ENCODE measurements around the gene KANTR.

Gene KANTR, protein sequence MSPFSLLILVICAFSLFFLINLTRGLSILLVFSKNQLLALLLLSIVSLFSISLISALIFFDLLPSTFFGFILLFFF

DNA sequence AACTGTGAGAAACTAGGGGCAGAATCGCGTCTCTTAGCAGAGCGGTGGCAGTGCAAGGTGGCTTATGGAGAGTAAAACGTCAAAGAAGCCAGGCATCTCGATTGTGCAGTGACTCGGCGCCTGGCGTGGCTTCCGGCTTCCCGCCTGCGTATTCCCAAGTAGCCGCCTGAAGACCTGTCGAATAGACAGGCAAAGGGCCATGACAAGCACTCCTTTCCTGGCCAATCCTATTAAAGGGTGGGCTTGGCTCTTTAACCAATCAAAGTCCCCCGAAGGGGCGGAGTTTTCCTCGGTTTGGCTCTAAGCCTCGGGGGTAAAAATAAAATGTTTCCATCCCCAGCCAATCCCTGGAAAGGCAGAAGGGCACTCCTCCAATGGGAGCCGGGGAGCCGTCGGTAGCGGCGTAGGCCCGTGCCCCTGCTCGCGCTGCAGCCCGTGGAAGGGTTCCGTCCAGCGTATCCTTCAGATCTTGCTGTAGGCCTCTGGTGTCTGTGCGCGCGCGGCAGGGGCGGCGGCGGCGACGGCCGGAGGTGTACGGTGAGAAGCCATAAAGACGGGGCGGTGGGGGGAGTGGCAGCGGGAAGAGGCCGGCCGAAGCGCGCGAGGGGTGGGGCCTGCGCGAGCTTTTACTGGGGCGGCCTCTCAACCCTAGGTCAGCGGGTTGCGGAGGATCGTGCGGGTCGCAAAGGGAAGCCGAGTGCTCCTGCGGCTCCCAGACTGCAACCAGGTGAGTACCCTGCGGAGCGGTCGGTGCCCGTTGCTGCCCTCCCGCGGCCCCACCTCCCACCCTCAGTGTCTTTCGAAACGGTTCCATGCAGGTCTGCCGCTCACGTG is at the start of gene KANTR:
Gene KANTR (plus strand): TSS at position 395 of the 834 bp plus-strand sequence. CDS start 30,131 bp downstream, outside the sequence.
- DNase-seq, result peak; percentile 59

DNA sequence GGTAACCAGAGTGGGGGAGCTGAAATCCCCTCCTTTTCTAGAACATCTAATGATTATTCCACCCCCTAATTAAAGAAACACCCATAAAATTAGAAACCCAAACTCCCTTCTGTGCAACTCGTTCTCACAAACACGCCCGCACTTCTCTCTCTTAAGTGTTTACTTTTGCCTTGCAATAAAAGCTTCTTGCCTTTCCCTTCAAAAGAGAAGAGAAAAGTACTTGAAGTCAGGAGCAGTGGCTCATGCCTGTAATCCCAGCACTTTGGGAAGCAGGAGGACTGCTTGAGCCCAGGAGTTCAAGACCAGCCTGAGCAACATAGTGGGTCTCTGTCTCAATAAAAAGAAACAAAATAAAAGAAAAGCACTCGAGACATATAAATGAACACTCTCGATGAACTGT is 48.9 kb upstream of the KANTR start:
- no peak for DNase-seq

DNA sequence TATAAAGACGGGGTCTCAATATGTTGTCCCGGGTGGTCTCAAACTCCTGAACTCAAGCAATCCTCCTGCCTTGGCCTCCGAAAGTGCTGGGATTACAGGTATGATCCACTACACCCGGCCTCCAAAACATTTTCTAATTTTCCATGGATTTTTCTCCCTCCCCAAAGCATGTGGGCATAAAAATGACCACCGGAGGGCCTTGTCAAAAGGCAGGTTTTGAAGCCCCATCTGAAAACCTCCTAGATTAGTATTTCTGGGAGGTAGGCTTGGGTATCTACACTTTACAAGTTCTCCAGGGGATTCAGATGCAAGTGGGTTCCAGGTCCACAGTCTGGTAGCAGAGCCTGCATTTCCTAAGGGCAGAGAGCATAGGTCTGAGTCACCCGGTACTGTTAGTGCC is 46.7 kb upstream of the KANTR start:
- no peak for DNase-seq

DNA sequence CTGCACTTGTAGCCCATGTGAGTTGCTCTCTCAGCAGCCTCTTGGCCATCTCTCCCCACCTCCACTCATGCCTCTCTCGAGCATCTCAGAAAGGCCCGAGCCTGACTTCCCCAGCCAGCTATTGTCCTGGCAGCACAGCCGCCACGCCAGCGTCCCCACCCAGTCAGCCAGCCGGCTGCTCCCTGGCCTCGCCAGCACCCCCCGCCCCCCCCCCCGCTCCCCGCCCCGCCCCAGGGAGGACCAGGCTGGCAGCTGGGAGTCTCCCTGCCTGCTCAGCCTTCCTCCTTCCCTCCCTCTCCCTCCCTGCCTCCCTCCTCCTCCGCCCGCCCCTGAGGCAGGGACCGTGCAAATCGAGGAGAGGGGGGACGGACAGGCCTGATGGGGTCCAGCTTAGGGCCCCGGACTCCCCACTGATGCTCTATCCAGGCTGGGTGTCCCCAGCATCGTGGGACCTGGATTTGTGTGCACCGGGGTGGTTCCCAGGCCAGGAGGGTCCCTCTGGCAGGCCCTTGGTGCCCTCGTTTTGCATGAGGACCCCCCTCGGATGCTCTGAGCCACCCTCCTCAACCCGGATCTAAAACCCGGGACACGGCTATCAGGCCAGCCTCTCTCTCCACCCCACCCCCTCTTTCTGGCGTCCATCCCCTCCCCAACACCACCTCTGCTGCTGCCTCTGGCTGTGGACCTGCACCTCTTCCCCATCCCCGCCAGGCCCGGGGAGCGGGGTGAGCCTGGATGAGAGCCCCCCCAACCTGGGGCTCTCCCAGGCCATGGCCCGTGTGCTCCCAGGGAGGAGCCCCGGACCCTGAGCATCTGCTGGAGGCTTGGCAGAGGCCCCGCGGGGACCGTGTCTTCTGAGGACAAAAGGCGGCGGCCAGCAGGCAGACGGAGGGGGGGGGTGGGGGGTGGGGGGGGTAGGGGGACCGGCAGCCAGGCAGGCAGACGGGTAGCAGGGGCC is 45.5 kb upstream of the KANTR start, which contains the start of gene GPR173:
Gene GPR173 (plus strand): TSS at position 621 of the 958 bp plus-strand sequence. CDS start 27,833 bp downstream, outside the sequence.
- DNase-seq, result no peak

DNA sequence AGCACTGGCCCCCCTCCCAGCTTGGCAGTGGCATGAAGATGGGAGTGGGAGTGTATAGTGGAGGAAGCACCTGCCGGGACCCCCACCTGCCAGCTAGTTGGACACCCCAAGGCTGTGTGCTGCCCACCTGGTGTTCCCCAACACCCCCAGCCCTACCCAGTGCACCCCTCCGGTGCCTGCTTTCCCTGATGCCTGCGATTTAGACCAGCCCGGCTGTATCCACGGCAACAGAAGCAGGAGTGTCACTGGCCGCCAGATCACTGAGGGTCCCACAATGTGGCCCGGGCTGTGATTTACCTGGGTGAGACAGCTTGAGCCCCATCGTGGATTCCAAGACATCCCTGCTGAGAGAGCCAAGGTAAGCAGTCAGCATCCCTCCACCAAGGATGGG is 44.8 kb upstream of the KANTR start:
- no peak for DNase-seq

DNA sequence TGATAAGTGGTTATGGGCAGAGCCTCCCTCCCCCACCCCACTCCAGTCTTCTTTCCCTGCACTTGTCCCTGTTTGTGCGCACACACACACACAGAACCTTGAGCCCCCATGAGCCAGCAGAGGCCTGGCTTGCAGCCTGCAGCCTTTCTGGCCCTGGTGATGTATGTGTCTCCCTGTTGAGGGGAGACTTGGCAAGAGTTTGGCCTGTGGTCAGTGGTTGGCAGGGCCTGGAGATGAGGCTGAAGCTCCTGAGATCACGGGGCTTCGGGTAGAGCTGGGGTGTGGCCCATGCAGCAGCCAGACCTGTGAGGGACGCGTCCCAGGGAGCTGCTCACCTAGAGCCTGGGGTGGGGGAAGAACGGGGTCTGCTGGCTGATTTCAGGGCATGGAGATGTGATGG is 43.1 kb upstream of the KANTR start:
- no peak for DNase-seq

DNA sequence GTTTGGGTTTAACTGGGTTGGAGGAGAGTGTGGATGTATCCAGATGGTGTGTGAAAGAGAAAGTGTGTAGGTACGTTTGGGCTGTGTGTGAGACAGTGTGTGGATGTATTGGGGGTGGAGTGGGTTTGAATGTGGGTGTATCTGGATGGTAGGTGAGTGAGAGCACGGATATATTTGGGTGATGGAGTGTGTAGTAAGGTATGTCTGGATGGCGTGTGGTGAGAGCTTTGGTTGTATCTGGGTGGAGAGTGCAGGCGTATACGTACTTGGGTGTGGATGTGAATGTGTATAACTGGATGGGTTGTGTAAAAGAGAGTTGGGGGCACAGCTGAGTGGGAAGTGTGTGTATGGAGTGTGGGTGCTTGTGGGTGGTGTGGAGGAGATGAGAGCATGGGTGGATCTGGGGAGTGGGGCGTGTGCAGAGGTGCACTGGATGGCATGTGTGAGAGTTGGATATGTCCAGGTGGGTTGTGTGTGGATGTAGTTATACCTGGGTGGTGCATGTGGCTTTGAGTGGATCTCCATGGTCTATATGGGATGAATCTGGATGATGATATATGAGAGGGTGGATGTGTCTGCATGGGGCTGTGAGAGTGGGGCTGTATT is 38.6 kb upstream of the KANTR start:
- DNase-seq, result no peak

DNA sequence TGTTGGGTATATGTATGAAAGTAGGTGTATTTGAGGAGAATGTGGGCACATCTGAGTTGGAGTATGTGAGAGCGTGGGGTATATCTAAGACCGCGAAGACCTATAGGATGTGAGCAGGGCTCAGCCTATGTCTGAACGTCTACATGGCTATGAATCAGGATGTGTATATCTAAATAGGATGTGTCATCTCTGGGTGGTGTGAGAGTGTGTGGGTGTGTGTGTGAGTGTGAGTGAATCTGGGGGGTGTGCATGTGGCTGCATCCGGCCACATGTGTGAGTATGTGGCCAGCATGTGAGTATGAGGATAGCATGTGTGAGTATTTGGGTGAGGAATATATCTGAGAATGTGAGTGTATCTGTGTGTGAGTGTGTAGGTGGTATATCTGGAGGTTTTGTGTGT is 37.6 kb upstream of the KANTR start:
- no peak for DNase-seq

DNA sequence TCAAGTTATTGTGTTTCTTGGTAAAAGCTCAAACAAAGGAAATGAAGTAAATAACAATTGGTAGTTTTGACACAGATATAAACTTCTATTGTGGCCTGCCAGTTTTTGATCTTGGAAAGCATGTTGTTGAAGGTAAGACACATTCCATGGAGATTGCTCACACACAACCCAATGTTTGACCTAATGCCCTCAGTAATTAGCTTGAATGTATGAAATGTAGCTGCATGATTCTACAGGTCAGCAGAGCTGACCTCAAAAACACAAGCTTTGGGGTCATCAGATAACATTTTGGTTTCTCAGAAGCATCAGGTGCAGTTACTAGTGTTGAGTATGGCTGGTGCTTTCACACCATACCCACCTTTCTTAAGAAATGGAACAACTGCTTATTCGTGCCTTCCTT is 28.8 kb upstream of the KANTR start:
- DNase-seq, result no peak

DNA sequence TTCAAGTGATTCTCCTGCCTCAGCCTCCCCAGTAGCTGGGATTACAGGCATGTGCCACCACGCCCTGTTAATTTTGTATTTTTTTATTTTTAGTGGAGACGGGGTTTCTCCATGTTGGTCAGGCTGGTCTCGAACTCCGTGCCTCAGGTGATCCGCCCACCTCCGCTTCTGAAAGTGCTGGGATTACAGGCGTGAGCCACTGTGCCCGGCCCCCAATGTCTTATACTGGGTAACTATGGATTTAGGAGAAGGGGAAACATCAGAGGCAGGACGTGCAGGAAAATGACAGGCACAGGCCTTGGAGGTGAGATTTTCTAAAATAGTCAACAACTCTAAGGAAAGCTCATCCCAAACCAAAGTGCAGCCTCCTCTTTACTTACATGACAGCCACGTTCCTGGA is 22.9 kb upstream of the KANTR start:
- no peak for DNase-seq

DNA sequence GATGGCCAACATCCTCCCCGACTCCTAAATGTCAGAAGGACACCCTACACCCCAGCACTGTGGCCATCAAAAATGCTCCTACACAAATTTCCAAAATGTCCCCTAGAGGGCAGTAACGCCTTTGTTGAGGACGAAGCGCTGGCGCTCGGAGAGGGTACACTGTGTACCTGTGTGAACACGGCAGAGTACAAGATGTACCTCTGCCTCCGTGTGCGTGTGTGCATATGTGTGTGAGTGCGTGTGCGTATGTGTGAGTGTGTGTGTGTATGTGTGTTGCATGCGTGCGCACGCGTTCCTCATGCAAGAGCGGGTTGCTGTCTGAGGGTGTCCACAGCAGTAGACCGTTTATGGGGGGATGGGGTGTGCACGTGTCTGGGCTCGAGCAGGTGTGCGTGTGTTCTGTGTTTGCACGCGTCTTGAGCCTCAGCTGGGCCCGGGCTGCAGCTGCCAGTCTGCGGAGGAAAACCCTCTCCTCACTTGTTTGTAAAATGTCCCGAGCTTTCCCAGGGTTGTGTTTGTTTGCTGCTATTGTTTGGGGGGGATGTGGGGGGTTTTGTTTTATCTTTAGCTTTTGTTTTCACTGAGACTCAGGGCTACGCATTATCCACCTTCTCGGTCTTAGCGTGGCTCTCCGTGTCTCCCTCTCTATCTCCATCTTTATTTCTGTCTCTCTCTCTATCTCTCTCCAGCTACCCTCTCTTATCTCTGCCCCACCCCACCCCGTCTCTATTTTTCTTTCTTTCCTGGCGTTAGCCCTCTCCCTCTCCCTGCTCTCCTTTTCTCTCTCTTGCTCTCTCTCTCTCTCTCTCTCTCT is 22.1 kb upstream of the KANTR start:
- peak; percentile 45 for DNase-seq

DNA sequence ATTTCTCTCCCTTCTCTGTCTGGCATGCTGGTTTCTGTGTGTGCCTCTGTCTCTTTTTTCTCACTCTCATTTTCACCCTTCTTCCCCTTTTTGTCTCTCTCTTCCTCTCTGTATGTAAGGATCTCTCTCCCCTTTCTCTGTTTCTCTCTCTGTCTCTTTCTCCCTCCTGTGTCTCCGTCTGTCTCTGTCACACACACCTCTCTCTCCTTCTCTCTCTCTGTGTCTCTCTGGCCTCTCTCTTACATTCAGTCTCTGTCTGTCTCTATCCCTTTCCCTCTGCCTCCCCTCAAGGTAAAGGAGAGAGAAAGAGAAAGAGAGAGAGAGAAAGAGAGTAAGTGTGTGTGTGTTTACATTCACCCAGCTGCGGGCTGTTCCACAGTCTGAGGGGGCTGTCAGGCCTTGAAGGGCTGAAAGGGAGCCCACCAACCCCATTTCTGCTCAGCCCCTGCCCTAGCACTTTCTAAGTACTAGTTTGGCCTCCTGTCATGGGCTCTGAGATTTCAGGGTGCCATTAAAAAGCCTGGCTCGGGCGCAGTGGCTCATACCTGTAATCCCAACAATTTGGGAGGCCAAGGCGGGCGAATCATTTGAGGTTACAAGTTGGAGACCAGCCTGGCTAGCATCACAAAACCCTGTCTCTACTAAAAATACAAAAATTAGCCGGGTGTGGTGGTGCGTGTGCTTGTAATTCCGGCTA is 21.4 kb upstream of the KANTR start:
- no peak for DNase-seq

DNA sequence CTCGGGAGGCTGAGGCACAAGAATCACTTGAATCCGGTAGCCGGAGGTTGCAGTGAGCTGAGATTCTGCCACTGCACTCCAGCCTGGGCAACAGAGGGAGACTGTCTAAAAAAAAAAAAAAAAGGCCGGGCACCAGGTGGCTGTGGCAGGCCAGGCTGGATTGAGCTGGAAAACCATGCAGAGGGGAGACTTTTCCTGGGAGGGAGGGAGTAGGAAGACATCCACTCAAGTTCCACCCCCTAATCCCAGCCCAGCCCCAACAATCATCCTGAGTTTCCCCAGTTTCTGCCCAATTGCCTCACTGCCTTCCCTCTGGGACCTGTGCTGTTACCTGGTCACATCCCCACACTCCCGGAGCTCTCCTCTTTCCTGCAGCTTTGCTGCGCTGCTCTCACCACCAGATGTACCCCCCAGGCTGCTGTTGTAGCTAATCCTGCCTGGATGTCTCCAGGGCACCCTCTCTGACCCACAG is 20.8 kb upstream of the KANTR start:
- DNase-seq, result no peak

DNA sequence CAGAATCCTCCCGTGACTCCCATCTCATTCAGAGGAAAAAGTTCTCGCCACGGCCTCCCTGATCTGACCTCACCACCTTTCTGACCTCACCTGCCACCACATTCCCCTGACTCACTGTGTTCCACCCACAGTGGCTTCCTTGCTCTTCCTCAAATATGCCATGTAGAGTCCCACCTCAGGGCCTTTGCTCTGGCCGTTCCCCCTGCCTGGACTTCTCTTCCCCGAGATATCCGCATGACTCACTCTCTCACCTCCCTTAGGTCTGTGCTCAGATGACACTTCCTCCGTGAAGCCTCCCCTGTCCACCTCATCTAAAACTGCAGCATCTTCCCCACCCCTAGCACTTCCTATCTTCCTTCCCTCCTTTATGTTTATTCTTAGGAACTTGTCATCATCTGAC is 18.9 kb upstream of the KANTR start:
- no peak for DNase-seq

DNA sequence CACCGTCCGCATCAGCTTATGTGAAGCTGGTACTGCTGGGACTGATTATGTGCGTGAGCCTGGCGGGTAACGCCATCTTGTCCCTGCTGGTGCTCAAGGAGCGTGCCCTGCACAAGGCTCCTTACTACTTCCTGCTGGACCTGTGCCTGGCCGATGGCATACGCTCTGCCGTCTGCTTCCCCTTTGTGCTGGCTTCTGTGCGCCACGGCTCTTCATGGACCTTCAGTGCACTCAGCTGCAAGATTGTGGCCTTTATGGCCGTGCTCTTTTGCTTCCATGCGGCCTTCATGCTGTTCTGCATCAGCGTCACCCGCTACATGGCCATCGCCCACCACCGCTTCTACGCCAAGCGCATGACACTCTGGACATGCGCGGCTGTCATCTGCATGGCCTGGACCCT is 17.3 kb upstream of the KANTR start:
- DNase-seq, result no peak

DNA sequence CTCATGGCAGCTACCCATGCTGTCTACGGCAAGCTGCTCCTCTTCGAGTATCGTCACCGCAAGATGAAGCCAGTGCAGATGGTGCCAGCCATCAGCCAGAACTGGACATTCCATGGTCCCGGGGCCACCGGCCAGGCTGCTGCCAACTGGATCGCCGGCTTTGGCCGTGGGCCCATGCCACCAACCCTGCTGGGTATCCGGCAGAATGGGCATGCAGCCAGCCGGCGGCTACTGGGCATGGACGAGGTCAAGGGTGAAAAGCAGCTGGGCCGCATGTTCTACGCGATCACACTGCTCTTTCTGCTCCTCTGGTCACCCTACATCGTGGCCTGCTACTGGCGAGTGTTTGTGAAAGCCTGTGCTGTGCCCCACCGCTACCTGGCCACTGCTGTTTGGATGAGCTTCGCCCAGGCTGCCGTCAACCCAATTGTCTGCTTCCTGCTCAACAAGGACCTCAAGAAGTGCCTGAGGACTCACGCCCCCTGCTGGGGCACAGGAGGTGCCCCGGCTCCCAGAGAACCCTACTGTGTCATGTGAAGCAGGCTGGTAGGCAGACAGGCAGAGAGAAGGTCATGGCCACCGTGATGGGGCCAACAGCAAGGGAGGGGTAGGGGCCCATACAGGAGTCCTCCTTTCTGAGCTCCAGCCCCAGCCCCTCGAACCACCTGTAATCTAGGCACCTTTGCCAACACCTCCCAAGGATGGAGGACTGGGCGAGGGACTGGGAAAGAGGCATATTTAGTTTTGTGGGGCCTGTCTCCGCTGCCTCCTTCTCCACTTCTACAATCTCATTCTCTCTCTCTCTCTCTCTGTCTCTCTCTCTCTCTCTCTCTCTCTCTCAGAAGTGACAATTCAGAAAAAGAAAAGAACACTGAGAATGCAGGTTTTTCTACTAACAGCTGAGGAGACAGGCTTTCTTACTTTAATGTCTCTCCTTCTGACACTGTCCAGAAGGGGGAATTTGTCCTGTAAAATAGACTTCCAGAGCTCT is 16.4 kb upstream of the KANTR start:
- DNase-seq, result no peak

DNA sequence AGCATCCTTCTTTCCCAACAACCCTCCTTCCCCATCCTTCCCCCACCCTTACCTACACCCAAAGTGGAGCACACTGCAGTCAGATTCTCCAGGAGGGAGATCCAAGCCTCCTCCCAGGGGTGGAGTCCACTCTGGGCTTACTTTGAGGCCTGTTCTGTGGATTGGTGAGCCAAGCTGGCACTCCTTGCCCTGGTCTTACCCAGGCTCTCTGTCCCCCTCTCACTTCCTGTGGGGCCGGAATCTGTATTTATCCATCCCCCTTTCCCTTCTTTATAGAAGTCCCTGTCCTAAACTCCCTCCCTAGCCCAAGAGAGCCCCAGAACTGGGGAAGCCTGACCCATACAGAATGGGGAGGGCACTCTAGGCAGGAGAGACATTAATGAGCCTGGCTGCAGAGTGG is 15.0 kb upstream of the KANTR start:
- DNase-seq, result no peak

DNA sequence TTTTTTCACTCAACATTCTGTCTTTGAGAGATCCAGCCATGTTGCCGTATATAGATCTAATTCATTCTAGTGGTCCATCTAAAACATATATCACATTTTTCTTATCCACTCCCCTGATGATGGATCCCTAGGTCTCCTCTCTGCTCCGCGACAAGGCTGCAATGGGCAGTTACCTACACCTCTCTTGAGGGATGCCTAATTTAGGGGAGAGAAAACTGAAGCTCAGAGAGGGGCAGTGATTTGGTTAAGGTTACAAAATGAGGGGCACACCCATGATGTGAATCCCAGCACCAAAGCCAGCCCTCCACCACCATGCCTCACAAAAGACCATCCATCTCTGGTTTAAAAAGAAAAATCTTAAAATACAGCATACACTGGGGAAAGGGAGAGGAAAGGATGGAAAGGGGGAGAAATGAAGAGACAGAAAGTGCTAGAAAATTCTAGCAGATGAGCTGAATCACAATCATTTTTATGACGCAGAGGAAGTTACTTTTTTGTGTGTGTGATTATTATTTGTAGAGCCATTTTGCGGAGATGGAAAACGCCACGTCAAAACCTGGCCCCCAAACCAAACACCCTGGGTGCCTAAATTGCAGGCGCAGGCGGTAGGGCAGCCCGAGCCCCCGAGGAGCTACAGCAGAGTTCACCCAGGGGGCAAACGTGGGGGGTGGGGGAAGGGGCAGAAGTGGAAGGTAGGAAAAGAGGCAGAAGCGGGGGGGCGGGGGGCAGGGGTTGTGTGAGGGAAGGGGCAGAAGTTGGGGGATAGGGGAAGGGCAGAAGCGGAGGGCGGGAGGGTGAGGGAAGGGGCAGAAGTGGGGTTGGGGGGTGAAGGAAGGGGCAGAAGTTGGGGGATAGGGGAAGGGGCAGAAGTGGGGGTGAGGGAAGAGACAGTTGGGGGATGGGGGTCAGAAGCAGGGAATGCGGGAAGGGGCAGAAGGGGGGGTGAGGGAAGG is 13.0 kb upstream of the KANTR start:
- no peak for DNase-seq

Measured in activated T-cell treated with anti-CD3 and anti-CD28 coated beads for 4 hours (primary cell).